Osteocyte (in vitro differentiated cells): ENCODE measurements around the gene DHX57. TPM values are rescaled to one million over a fixed set of nuclear protein-coding genes. Genes with fewer than 3 reads are reported as not detected.

Experiments
- DNase-seq: peaks from one replicate; pipeline ENCODE4 v3.0.0; 2021; ENCODE audit warnings: mixed read lengths; ENCODE audit not compliant: unreplicated experiment; ENCODE audit errors: extremely low spot score
- H3K27ac Mint-ChIP-seq: one replicate; pipeline ENCODE4 v1.8.0; 2021; ENCODE audit warnings: mild to moderate bottlenecking, mixed read lengths; ENCODE audit not compliant: unreplicated experiment
- H3K27me3 Mint-ChIP-seq: one replicate; pipeline ENCODE4 v1.8.0; 2021; ENCODE audit warnings: mixed read lengths; ENCODE audit not compliant: unreplicated experiment
- H3K36me3 Mint-ChIP-seq: one replicate; pipeline ENCODE4 v1.8.0; 2021; ENCODE audit warnings: mixed read lengths; ENCODE audit not compliant: unreplicated experiment
- H3K4me1 Mint-ChIP-seq: one replicate; pipeline ENCODE4 v1.8.0; 2021; ENCODE audit warnings: mixed read lengths; ENCODE audit not compliant: unreplicated experiment
- H3K4me3 Mint-ChIP-seq: one replicate; pipeline ENCODE4 v1.8.0; 2021; ENCODE audit warnings: mild to moderate bottlenecking, moderate library complexity, mixed read lengths; ENCODE audit not compliant: unreplicated experiment
- H3K9me3 Mint-ChIP-seq: one replicate; pipeline ENCODE4 v1.8.0; 2021; ENCODE audit warnings: mixed read lengths; ENCODE audit not compliant: unreplicated experiment
- total RNA-seq: library from RNA; stranded (reverse); gene quantifications from 2 replicates; pipeline ENCODE4 v1.2.1, GENCODE V29; 2021
- TF ChIP-seq, protein P1 (sequence below): fragments of 200-600 bp; sonication (generic); IDR thresholded peaks from 2 replicates; pipeline ENCODE4 v1.5.0; 2021; ENCODE audit warnings: antibody characterized with exemption, mild to moderate bottlenecking, moderate library complexity

Gene DHX57
- total RNA-seq, 1 donor from 2014 or later, result 24.2 TPM

DNA sequence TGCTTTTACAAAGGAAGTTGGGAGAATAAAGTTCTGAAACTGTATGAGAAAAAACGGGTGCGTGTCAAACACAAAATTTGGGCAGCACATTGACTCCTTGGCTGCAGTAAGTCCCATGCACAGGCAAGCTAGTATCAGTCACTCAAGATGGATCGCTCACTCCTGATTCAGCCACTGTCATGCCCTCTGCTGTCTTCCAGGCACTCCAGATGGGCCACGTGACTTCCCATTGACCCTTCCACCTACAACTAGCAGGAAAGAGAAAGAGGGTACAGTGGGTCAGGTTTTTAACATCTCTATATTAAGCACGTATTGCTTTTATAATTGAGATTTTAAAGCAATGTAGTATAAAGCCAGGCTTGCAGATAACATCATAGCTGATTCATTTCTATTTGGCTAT lies 22.5 kb upstream of the DHX57 start:
- H3K27me3 Mint-ChIP-seq, result peaks cover 8% of the 10 kb centered on the region
- DNase-seq, result no peak
- H3K27ac Mint-ChIP-seq, result no peak overlapping the region
- TF ChIP-seq, protein P1, sequence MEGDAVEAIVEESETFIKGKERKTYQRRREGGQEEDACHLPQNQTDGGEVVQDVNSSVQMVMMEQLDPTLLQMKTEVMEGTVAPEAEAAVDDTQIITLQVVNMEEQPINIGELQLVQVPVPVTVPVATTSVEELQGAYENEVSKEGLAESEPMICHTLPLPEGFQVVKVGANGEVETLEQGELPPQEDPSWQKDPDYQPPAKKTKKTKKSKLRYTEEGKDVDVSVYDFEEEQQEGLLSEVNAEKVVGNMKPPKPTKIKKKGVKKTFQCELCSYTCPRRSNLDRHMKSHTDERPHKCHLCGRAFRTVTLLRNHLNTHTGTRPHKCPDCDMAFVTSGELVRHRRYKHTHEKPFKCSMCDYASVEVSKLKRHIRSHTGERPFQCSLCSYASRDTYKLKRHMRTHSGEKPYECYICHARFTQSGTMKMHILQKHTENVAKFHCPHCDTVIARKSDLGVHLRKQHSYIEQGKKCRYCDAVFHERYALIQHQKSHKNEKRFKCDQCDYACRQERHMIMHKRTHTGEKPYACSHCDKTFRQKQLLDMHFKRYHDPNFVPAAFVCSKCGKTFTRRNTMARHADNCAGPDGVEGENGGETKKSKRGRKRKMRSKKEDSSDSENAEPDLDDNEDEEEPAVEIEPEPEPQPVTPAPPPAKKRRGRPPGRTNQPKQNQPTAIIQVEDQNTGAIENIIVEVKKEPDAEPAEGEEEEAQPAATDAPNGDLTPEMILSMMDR, result no peak
- no peaks in the 10 kb centered on the region for H3K4me1 Mint-ChIP-seq
- no peak overlapping the region for H3K4me3 Mint-ChIP-seq
- no peaks in the 10 kb centered on the region for H3K36me3 Mint-ChIP-seq
- no peaks in the 10 kb centered on the region for H3K9me3 Mint-ChIP-seq

DNA sequence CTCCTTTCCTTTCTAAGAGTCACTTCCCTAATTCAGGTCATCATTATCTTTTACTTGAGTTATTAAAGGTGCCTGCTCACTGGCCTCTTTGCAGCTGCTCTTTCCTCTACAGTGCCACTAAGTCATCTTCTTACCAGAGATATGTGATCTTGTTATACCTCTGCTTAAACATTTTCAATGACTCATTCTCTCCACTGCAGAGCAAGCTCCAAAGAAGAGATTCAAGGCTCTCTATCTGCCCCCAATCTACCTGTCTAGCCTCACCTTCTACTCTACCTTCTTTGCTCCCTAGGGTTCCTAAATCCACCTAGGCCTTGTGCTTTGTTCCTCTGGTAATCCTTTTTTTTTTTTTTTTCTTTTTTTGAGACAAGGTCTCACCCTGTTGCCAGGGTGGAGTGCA lies 17.1 kb upstream of the DHX57 start:
- TF ChIP-seq, protein P1, result no peak
- Mint-ChIP-seq H3K4me1 (no peaks in the 10 kb centered on the region), H3K36me3 (no peaks in the 10 kb centered on the region), H3K4me3 (no peak overlapping the region), H3K9me3 (no peaks in the 10 kb centered on the region), H3K27ac (no peak overlapping the region), H3K27me3 (peaks cover 5% of the 10 kb centered on the region)
- DNase-seq, result no peak

DNA sequence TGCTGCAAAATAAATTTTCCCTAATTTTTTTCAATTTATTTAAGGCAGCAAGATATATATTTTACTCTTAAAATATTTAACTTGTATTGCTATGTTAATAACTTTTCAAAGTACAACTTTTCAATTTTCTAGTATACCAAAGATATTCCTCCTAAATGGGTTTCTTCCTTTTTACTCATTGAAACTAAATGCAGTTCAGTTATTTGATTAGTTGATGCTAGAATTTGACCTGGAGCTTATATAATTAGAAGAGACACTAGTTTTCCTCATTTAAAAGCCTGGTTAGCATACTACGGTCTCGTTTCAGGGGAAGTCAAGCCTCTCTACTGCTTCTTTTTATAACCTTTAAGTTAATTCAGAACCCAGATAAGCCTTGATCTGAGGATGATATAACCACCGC lies 13.8 kb upstream of the DHX57 start, which contains the start of gene ARHGEF33:
TSS of gene ARHGEF33 (plus strand) at position 301 of the 400 bp plus-strand sequence. CDS start 29,573 bp downstream, outside the sequence.
- H3K27me3 Mint-ChIP-seq, result no peaks in the 10 kb centered on the region
- no peaks in the 10 kb centered on the region for H3K9me3 Mint-ChIP-seq

DNA sequence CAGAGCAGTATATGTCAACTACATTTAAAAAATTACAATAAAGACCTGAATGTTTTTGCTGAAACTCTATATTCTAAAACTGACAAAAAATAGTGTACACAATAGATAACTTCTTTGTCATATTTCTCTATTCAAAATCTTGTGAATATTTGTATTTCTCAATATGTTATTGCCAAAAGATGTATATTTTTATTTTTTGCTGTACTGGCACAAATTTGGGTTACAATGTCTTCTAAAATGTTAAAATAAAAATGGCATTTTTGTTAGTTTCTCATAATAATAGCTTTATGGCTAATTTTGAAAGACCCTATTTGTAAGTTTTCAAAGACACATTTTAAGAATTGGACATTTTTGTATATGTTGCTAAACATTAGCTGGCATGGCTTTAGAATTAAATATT lies 13.3 kb upstream of the DHX57 start:
- H3K9me3 Mint-ChIP-seq, result no peaks in the 10 kb centered on the region
- H3K27me3 Mint-ChIP-seq, result no peaks in the 10 kb centered on the region
- TF ChIP-seq, protein P1, result no peak
- H3K27ac Mint-ChIP-seq, result no peak overlapping the region
- peaks cover 7% of the 10 kb centered on the region for H3K36me3 Mint-ChIP-seq
- no peak overlapping the region for H3K4me3 Mint-ChIP-seq
- no peaks in the 10 kb centered on the region for H3K4me1 Mint-ChIP-seq
- no peak for DNase-seq

More for the DNA sequence above, 13.8 kb upstream of the DHX57 start, which contains the start of gene ARHGEF33:
- Mint-ChIP-seq H3K4me3 (no peak within 1 kb of the TSS), H3K4me1 (no peaks in the 10 kb centered on the region), H3K27ac (no peak within 1 kb of the TSS), H3K36me3 (peaks cover 7% of the 10 kb centered on the region)
- no peak for DNase-seq
- TF ChIP-seq, protein P1, result no peak

DNA sequence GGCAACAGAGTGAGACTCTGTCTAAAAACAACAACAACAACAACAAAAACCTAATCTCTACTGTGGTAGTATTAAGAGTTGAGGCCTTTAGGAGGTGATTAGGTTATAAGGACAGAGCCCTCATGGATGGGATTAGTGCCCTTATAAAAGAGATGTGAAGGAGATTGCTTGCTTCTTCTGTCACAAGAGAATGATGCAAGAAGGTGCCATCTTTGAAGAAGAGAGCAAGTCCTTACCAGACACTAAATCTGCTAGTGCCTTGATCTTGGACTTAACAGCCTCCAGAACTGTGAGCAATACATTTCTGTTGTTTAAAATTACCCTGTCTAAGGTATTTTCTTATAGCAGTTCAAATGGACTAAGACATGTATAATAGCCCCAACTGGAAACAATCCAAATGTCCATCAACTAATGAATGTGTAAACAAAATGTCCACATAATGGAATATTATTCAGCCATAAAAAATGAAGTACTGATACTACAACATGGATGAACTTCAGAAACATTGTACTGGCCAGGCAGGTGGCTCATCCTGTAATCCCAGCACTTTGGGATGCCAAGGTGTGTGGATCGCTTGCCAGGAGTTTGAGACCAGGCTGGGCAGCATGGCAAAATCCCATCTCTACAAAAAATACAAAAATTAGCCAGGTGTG lies 12.3 kb upstream of the DHX57 start:
- H3K27me3 Mint-ChIP-seq, result no peaks in the 10 kb centered on the region
- H3K4me1 Mint-ChIP-seq, result no peaks in the 10 kb centered on the region
- no peak overlapping the region for H3K4me3 Mint-ChIP-seq
- H3K9me3 Mint-ChIP-seq, result no peaks in the 10 kb centered on the region
- H3K27ac Mint-ChIP-seq, result no peak overlapping the region
- no peak for DNase-seq
- peaks cover 8% of the 10 kb centered on the region for H3K36me3 Mint-ChIP-seq
- TF ChIP-seq, protein P1, result no peak
